GOT3 (cell line): ENCODE data around the gene AP1G2.

ENCODE experiments used
- DNase-seq: peaks from one replicate; lab custom pipeline; 2025; ENCODE audit warnings: mixed read lengths; lab: John Stamatoyannopoulos, UW

Gene AP1G2

GRCh38 chr14:23557521-23557920 lies 10.1 kb downstream of the AP1G2 start:
- DNase-seq = no peak

GRCh38 chr14:23556700-23557440 lies 10.7 kb downstream of the AP1G2 start:
- DNase-seq = no peak

- DNase-seq = peak; percentile 51
Measured at GRCh38 chr14:23555882-23556699, 11.5 kb downstream of the AP1G2 start, which contains the start of gene THTPA. THTPA (plus strand) TSS chr14:23556271; CDS start chr14:23556758, 487 bp downstream.

- no peak for DNase-seq
Measured at GRCh38 chr14:23555533-23555881, 12.1 kb downstream of the AP1G2 start.

GRCh38 chr14:23551266-23552028 lies 16.1 kb downstream of the AP1G2 start, which contains the start of gene ZFHX2:
ZFHX2 (minus strand) TSS chr14:23551765; CDS start chr14:23535325, 16,440 bp downstream.
- DNase-seq = no peak

- no peak for DNase-seq
Measured at GRCh38 chr14:23550812-23551265, 16.8 kb downstream of the AP1G2 start.

GRCh38 chr14:23550131-23550811 lies 17.3 kb downstream of the AP1G2 start:
- no peak for DNase-seq

- DNase-seq = no peak
Measured at GRCh38 chr14:23548351-23549318, 19.0 kb downstream of the AP1G2 start.

GRCh38 chr14:23547924-23548323 lies 19.7 kb downstream of the AP1G2 start:
- no peak for DNase-seq

GRCh38 chr14:23546450-23547035 lies 21.0 kb downstream of the AP1G2 start:
- no peak for DNase-seq

- no peak for DNase-seq
Measured at GRCh38 chr14:23545740-23546365, 21.7 kb downstream of the AP1G2 start.

GRCh38 chr14:23544511-23545447 lies 22.8 kb downstream of the AP1G2 start:
- DNase-seq = no peak

GRCh38 chr14:23543403-23543802 lies 24.2 kb downstream of the AP1G2 start:
- DNase-seq = no peak

GRCh38 chr14:23542261-23542660 lies 25.3 kb downstream of the AP1G2 start:
- no peak for DNase-seq

- DNase-seq = no peak
Measured at GRCh38 chr14:23540141-23540469, 27.5 kb downstream of the AP1G2 start.

GRCh38 chr14:23539248-23540140 lies 28.1 kb downstream of the AP1G2 start:
- no peak for DNase-seq

- DNase-seq = no peak
Measured at GRCh38 chr14:23538785-23539184, 28.8 kb downstream of the AP1G2 start.
